Mucosa of rectum (tissue), 2 donors: ENCODE data around the gene IGSF8.

Experiments
- H3K27ac ChIP-seq, 2 donors: one replicate each; pipeline ENCODE4 v1.7.0; 2013; ENCODE audit warnings: inconsistent platforms in 2 of 2, low read depth in 2 of 2, low read length in 2 of 2
- H3K27me3 ChIP-seq, 2 donors: one replicate each; pipeline ENCODE4 v1.7.0; 2013; ENCODE audit warnings: low read length in 2 of 2; ENCODE audit not compliant: control insufficient read depth in 2 of 2, insufficient read depth in 2 of 2
- H3K36me3 ChIP-seq, 2 donors: one replicate each; pipeline ENCODE4 v1.7.0; 2013; ENCODE audit warnings: low read length in 2 of 2; ENCODE audit not compliant: control insufficient read depth in 2 of 2, insufficient read depth in 2 of 2
- H3K4me1 ChIP-seq, 2 donors: one replicate each; pipeline ENCODE4 v1.7.0; 2013; ENCODE audit warnings: low read length in 2 of 2, mild to moderate bottlenecking in 1 of 2; ENCODE audit not compliant: control insufficient read depth in 2 of 2, insufficient read depth in 2 of 2
- H3K4me3 ChIP-seq, 2 donors: one replicate each; pipeline ENCODE4 v1.7.0; 2013; ENCODE audit warnings: low read length in 2 of 2
- H3K9ac ChIP-seq, 2 donors: one replicate each; pipeline ENCODE4 v1.7.0; 2013; ENCODE audit warnings: low read length in 2 of 2, low read depth in 1 of 2, mild to moderate bottlenecking in 1 of 2
- H3K9me3 ChIP-seq, 2 donors: one replicate each; pipeline ENCODE4 v1.7.0; 2013; ENCODE audit warnings: low read length in 2 of 2; ENCODE audit not compliant: control insufficient read depth in 2 of 2
- donor health status: healthy.
- donor health status: Normal muscosa, but diverticular disease.

Gene IGSF8

GRCh38 chr1:160090760-160091159 lies 7.7 kb downstream of the IGSF8 start:
- no peak overlapping the region for H3K4me3 ChIP-seq
- no peaks in the 10 kb centered on the region for H3K27me3 ChIP-seq
- no peak overlapping the region for H3K27ac ChIP-seq
- H3K9me3 ChIP-seq: no peaks in the 10 kb centered on the region
- peaks cover 15 to 30% of the 10 kb centered on the region in 2 donors for H3K36me3 ChIP-seq
- H3K4me1 ChIP-seq: peaks cover 24 to 28% of the 10 kb centered on the region in 2 donors
- no peak overlapping the region for H3K9ac ChIP-seq

DNA sequence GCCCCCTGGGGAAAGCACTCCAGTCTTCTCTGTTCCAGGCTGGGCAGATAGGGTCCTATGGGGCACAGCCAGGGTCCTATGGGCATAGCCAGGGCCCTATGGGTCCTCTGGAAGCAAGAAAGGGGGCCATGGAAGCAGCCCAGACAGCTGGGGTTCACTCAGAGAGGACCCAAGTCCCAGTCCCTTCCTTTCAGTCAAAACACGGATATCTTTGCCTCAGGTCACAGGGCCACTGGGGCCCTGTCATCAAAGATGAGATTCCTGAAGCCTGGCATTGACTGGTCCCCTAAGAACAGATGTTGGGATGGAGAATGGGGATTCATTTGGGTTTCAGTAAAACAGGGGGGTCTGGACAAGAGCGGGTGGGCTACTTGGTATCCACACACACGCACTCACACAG lies 8.5 kb downstream of the IGSF8 start:
- Histone ChIP-seq H3K27ac (no peak overlapping the region), H3K9me3 (no peaks in the 10 kb centered on the region), H3K36me3 (peaks cover 13 to 24% of the 10 kb centered on the region in 2 donors), H3K4me3 (no peak overlapping the region), H3K9ac (no peak overlapping the region), H3K4me1 (peaks cover 17 to 19% of the 10 kb centered on the region in 2 donors), H3K27me3 (no peaks in the 10 kb centered on the region)

- Histone ChIP-seq H3K4me1 (peaks cover 0 to 4% of the 10 kb centered on the region in 2 donors), H3K36me3 (peaks cover 9 to 15% of the 10 kb centered on the region in 2 donors), H3K4me3 (no peak overlapping the region), H3K27ac (no peak overlapping the region), H3K27me3 (peaks cover 10 to 16% of the 10 kb centered on the region in 2 donors), H3K9me3 (no peaks in the 10 kb centered on the region), H3K9ac (no peak overlapping the region)
Measured at GRCh38 chr1:160087118-160087662, 11.2 kb downstream of the IGSF8 start.

DNA sequence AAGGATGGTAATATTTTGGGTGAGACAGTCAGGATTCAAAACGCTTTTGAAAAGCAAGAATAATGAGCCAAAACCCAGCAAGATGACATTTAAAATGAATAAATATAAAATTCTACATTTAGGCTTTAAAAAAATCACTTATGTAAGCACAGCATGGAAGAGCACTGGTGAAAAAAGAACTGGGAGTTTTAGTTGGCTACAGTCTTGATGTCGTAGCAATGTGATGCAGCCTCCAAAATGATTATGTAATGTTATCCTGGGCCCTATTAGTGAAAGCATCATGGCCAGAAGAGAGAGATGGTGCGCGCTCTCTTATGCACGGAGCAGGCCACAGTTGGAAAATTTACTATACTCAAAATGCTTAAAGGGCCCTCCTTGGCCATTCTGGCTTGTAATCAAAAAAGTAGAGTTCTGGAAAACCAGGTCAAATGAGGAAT lies 11.9 kb downstream of the IGSF8 start:
- no peak overlapping the region for H3K9ac ChIP-seq
- H3K4me1 ChIP-seq: peaks cover 0 to 4% of the 10 kb centered on the region in 2 donors
- H3K4me3 ChIP-seq: no peak overlapping the region
- peaks cover 7 to 8% of the 10 kb centered on the region in 2 donors for H3K36me3 ChIP-seq
- no peak overlapping the region for H3K27ac ChIP-seq
- H3K9me3 ChIP-seq: no peaks in the 10 kb centered on the region
- H3K27me3 ChIP-seq: peaks cover 12 to 17% of the 10 kb centered on the region in 2 donors

- no peak overlapping the region for H3K9ac ChIP-seq
- no peak overlapping the region for H3K4me3 ChIP-seq
- H3K36me3 ChIP-seq: peaks cover 6 to 7% of the 10 kb centered on the region in 2 donors
- no peaks in the 10 kb centered on the region for H3K9me3 ChIP-seq
- H3K4me1 ChIP-seq: peaks cover 0 to 4% of the 10 kb centered on the region in 2 donors
- peak overlapping the region in 1 of 2 donors; percentile 28 for H3K27ac ChIP-seq
- H3K27me3 ChIP-seq: peaks cover 13 to 23% of the 10 kb centered on the region in 2 donors
Measured at GRCh38 chr1:160085686-160086455, 12.5 kb downstream of the IGSF8 start.

DNA sequence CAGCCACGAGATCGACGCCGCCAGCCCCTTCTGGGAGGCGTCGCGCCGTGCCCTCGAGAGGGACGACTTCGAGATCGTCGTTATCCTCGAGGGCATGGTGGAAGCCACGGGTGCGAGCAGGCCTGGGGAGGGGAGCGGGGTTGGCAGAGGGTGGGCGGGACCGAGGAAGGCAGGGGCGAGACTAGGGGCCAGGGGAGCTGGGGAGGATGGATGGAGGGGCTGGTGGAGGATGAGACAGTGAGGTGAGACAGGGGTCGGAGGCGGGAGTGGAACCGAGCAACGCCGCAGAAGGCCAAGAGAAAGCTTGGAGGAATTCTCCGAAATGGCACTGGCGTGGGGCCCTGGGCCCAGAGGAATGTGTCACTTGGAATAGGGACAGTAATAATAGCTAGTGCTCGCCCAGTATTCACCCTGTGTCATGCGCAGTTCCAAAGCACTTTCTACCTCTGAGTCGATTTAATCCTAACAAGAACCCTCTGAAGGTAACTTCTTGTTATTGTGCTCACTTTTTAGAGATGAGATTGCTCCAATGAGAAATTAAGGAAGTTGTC lies 13.6 kb downstream of the IGSF8 start:
- H3K9ac ChIP-seq: no peak overlapping the region
- H3K4me1 ChIP-seq: peaks cover 0 to 4% of the 10 kb centered on the region in 2 donors

GRCh38 chr1:160083968-160084770 lies 14.2 kb downstream of the IGSF8 start:
- Histone ChIP-seq H3K9ac (peak overlapping the region in 1 of 2 donors; percentile 45), H3K36me3 (no peaks in the 10 kb centered on the region), H3K27me3 (peaks cover 27 to 36% of the 10 kb centered on the region in 2 donors), H3K4me1 (peaks cover 0 to 4% of the 10 kb centered on the region in 2 donors), H3K4me3 (peak overlapping the region; percentile 55 to 62), H3K27ac (no peak overlapping the region), H3K9me3 (no peaks in the 10 kb centered on the region)

More for the DNA sequence above, 13.6 kb downstream of the IGSF8 start:
- H3K4me3 ChIP-seq: no peak overlapping the region
- no peaks in the 10 kb centered on the region for H3K36me3 ChIP-seq
- no peak overlapping the region for H3K27ac ChIP-seq
- peaks cover 23 to 30% of the 10 kb centered on the region in 2 donors for H3K27me3 ChIP-seq
- no peaks in the 10 kb centered on the region for H3K9me3 ChIP-seq

GRCh38 chr1:160082926-160083325 lies 15.5 kb downstream of the IGSF8 start:
- Histone ChIP-seq H3K9me3 (no peaks in the 10 kb centered on the region), H3K27ac (no peak overlapping the region), H3K9ac (no peak overlapping the region), H3K27me3 (peaks cover 27 to 36% of the 10 kb centered on the region in 2 donors), H3K4me3 (no peak overlapping the region), H3K36me3 (no peaks in the 10 kb centered on the region), H3K4me1 (peaks cover 0 to 4% of the 10 kb centered on the region in 2 donors)

GRCh38 chr1:160082487-160082886 lies 15.9 kb downstream of the IGSF8 start:
- Histone ChIP-seq H3K36me3 (no peaks in the 10 kb centered on the region), H3K27me3 (peaks cover 27 to 36% of the 10 kb centered on the region in 2 donors), H3K9me3 (no peaks in the 10 kb centered on the region), H3K27ac (no peak overlapping the region), H3K4me1 (peaks cover 0 to 4% of the 10 kb centered on the region in 2 donors), H3K4me3 (no peak overlapping the region), H3K9ac (no peak overlapping the region)
